ENCODE results near the gene ZNF280B.

The ZNF280B gene

GRCh38 chr22:22508274-22509176 lies at the start of gene ZNF280B:
Gene ZNF280B (minus strand): TSS chr22:22508742. CDS start chr22:22489398, 19,344 bp downstream.
- peak; percentile 69 for DNase-seq (ENCODE audit: low read depth)

- no peak for DNase-seq (ENCODE audit: low read depth)
Measured at GRCh38 chr22:22556995-22557925, 48.7 kb upstream of the ZNF280B start.

- no peak for DNase-seq (ENCODE audit: low read depth)
Measured at GRCh38 chr22:22556578-22556977, 48.0 kb upstream of the ZNF280B start.

GRCh38 chr22:22555596-22555995 lies 47.1 kb upstream of the ZNF280B start:
- no peak for DNase-seq (ENCODE audit: low read depth)

GRCh38 chr22:22554587-22555284 lies 46.2 kb upstream of the ZNF280B start:
- no peak for DNase-seq (ENCODE audit: low read depth)

- no peak for DNase-seq (ENCODE audit: low read depth)
Measured at GRCh38 chr22:22553735-22554586, 45.4 kb upstream of the ZNF280B start.

- no peak for DNase-seq (ENCODE audit: low read depth)
Measured at GRCh38 chr22:22553141-22553540, 44.6 kb upstream of the ZNF280B start.

- DNase-seq (ENCODE audit: low read depth): no peak
Measured at GRCh38 chr22:22552630-22553029, 44.1 kb upstream of the ZNF280B start.

GRCh38 chr22:22550789-22551434 lies 42.4 kb upstream of the ZNF280B start:
- no peak for DNase-seq (ENCODE audit: low read depth)

- no peak for DNase-seq (ENCODE audit: low read depth)
Measured at GRCh38 chr22:22548910-22549309, 40.4 kb upstream of the ZNF280B start.

GRCh38 chr22:22548317-22548716 lies 39.8 kb upstream of the ZNF280B start:
- DNase-seq (ENCODE audit: low read depth): no peak

GRCh38 chr22:22547692-22548300 lies 39.3 kb upstream of the ZNF280B start:
- DNase-seq (ENCODE audit: low read depth): no peak

GRCh38 chr22:22547226-22547625 lies 38.7 kb upstream of the ZNF280B start:
- no peak for DNase-seq (ENCODE audit: low read depth)

- DNase-seq (ENCODE audit: low read depth): no peak
Measured at GRCh38 chr22:22546490-22546889, 37.9 kb upstream of the ZNF280B start.

- DNase-seq (ENCODE audit: low read depth): no peak
Measured at GRCh38 chr22:22545084-22545483, 36.5 kb upstream of the ZNF280B start.

- DNase-seq (ENCODE audit: low read depth): no peak
Measured at GRCh38 chr22:22538226-22538989, 29.9 kb upstream of the ZNF280B start.

GRCh38 chr22:22536916-22537315 lies 28.4 kb upstream of the ZNF280B start:
- DNase-seq (ENCODE audit: low read depth): no peak

- no peak for DNase-seq (ENCODE audit: low read depth)
Measured at GRCh38 chr22:22536515-22536914, 28.0 kb upstream of the ZNF280B start.

- no peak for DNase-seq (ENCODE audit: low read depth)
Measured at GRCh38 chr22:22535662-22536061, 27.1 kb upstream of the ZNF280B start.
